ENCODE measurements around the gene ARFGEF2.

Gene ARFGEF2

DNA sequence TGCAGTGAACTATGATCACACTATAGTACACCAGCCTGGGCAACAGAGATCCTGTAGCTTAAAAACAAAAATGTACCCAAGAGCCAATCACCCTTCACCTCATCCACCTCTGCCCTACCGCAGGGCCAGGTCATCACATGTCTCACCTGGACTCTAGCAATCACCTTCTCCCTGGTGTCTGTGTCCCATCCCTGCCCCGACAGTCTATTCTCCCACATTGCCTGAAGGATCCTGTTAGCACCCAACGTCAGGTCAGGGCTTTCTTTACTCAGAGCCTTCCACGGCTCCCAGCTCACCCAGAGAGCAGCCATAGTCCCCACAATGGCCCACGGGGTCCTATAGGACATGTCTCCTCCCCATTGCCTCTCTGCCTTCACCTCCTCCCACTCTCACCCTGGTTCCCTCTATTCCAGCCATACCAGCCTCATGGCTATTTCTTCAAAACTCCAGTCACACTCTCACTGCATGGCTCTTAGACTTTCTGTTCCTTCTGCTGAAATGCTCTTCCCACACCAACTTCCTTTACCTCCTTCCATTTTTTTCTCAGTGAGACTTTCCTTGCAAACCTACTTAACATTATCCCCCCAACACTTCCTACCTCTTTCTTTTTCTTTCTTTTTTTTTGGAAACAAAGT, 22.5 kb upstream of the ARFGEF2 start:
- no peak for DNase-seq (ENCODE audit: low read depth in 2 of 2)

DNA sequence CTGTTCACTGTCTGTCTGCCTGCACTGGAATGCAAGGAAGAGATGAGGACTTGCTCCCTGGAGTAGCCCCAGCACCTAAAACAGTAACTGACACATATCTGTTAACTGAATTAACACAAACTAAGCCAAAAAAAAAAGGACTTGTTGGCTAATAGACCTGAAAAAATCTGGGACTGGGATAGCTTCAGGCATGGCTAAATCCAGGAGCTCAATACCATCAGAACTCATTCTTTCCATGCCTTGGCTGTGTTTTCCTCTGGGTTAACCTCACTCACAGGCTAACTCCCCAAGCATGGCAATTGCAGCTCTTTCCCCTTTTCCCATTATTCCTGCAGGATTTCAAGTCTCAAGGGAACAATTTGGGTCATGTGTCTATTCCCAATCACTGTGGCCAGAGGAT, 21.6 kb upstream of the ARFGEF2 start:
- DNase-seq (ENCODE audit: low read depth in 2 of 2): no peak

DNA sequence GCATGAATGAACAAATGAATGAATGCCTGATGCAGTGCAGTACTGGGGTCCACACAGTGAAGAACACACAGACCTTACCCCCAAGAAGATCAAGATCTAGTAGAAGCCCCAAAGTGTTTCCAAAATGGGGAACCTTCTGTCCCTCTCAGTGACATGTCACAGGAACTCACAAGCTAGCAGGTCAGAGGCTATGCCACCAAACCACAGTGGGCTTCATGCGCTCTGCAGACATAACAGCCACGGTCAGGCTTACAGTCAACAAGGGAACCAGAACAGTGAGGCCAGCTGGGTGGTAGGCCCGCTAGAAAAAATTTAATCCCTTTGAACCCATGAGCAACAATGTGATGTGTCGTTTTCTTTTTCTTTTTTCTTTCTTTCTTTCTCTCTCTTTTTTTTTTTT, 20.2 kb upstream of the ARFGEF2 start:
- DNase-seq (ENCODE audit: low read depth in 2 of 2): no peak

DNA sequence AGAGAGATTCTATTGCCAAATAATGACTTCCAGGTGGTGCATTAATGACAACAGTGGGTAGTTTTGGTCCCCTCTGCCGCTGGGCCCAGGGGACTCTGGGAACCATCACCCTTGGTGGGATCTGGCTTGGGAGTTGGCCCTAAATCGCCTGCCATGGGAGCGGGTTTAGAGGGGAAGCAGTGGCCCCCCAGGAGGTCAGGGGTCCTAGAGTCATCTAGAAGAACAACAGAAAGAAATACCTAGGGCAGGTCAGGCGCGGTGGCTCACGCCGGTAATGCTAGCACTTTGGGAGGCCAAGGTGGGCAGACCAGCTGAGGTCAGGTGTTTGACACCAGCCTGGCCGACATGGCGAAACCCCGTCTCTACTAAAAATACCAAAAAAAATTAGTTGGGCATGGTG, 17.8 kb upstream of the ARFGEF2 start:
- DNase-seq (ENCODE audit: low read depth in 2 of 2): no peak

DNA sequence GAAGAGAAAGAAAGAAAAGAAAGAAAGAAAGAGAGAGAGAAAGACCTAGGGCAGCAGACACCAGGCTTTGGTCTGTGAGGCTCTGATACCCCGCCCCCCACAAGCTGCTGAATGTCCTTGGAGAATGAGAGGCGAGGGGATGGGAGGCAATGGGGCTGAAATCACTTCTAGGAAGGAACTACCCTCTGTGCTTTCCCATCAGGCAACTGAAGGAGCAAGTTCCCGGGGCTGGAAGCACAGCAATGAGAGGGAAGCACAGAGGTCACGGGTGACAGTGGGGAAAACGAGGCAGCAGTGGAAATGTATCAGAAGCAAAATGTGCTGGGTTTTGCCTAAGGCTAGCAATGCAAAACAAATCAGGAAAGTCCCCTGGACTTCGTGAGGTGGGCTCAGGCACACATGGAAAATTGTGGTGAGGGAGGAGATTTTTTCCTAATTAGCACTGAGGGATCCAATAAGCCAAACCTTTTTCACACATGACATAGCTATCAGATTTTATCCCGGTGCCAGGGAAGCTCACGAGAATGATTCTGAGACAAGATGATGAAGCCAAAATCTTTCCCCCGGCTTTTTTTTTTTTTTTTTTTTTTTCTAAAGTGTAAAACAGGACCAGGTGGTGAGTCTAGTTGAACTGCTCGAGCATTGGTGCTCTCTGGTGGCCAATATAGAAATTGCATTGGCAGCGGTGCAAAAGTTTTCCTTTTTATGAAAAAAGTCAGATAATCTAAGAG, 16.8 kb upstream of the ARFGEF2 start:
- DNase-seq (ENCODE audit: low read depth in 2 of 2): peak; percentile 49 to 56

DNA sequence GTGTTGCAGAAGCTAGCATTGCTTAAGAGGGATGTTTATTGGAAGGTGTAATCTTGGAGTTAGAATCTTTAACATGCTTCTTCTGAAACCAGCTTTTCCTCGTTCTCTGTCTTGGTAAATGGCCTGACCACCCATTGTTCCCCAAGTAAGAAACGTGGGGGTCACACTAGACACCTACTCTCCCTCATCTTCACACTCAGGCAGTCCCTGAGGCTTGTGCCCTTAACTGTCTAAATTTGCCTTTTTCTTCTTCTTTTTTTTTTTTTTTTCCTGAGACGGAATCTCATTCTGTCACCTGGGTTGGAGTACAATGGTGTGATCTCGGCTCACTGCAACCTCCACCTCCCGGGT, 16.2 kb upstream of the ARFGEF2 start:
- no peak for DNase-seq (ENCODE audit: low read depth in 2 of 2)

DNA sequence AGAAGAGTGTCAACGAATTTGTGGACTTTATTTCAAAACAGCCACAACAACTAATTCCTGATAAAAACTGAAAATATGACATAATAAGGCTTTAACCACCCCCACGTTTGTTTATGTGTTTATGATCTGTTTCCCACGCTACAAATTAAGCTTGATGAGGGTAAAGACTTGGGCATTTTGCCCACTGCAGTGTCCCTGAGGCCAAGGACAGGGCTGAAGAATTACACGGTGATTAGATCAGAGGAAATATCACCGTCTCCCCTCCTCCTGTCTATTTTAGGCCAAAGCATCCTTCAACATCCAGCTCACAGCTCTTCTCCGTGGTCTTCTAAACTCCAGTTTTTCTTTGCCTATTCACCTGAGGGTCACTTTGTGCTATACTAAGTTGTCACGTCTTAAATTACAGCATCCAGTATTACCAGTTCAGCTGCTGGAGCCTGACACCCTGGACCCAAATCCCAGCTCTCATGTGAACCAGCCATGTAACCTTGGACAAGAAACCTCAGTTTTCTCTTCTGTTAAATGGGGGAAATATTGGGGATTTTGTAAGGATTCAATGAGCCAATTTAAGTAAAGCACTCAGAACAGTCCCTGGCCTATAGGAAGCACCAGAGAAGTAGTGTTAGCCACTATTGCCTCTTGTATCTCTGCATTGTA, 15.2 kb upstream of the ARFGEF2 start:
- no peak for DNase-seq (ENCODE audit: low read depth in 2 of 2)

DNA sequence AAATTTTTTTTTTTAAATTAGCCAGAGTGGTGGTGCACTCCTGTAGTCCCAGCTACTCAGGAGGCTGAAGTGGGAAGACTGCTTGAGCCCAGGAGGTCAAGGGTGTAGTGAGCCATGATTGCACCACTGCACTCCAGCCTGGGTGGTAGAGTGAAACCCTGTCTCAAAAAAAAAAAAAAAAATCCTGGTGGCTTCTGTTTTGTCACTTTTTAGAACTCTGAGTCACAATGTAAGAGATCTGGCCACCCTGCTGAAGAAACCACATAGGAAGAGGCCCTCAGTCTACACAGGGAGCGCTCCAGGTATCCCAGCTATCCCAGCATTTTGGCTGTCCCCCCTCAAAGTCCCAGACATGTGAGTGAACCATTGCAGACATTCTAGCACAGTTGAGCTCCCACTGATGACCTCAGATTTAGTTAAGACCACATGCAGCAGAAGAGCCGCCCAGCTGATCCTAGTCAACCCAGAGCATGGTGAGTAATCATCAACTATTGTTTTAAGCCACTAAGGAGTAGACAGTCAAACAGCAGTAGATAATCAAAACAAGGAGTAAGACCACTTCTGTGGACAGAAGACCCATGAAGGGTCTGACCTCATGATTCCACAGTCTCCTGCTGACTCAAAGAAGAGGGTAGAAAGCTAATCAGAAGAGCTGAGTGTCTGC, 12.7 kb upstream of the ARFGEF2 start:
- no peak for DNase-seq (ENCODE audit: low read depth in 2 of 2)

DNA sequence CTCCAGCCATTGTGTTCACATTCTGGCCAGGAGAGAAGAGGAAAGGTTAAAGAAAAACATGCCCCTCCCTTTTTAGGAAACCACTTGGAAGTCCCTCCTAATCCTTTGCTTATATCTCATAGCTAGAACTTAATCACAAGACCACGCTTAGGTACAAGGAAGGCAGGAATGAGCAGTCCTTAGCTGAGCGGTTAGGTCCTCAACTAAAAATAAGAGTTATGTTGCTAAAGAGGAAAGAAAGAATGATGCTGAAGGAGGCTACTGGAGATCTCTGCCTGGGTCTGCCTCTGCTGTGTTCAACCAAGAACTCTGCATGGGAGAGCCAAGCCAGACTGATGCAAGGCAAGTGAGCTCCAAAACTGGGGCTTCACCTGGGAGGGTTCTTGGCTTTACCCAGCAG, 11.6 kb upstream of the ARFGEF2 start:
- DNase-seq (ENCODE audit: low read depth in 2 of 2): no peak

DNA sequence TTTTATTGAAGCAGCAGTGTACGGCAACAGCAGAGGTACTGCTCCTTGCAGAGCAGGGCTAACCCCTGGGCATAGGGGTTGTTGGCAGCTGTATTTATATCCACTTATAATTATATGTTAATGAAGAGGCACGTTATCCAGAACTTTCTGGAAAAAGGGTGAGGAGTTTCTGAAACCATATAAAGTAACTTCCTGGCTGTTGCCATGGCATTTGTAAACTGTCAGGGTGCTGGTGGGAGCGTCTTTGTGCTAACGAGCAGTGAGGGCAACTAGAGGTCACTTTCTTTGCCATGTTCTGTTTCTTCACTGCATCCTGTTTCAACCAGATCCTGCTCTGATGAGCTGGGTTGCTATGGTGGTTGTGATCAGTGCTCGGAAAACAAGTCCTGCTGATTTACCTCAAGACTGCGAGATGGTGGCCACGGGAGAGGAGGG, 11.1 kb upstream of the ARFGEF2 start:
- DNase-seq (ENCODE audit: low read depth in 2 of 2): no peak

DNA sequence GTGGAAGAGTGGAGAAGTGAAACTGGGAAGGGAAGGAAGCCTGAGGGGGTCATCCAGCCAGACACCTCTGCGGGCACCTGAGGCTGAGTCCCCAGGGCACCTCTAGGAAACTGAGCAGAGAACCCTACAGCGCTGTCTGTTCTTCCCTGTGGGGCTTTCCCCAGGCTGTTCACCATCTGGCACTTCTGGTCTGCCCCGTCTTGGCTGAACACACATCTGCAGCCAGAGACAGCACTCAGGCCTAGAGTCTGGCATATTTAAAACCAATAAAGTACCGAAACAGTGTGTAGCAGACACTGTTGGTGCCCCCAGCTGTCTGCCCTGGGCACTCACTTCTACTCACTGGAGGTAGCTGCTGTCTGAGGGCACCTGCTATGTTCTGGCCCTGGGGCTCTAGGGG, 9.4 kb upstream of the ARFGEF2 start:
- no peak for DNase-seq (ENCODE audit: low read depth in 2 of 2)

DNA sequence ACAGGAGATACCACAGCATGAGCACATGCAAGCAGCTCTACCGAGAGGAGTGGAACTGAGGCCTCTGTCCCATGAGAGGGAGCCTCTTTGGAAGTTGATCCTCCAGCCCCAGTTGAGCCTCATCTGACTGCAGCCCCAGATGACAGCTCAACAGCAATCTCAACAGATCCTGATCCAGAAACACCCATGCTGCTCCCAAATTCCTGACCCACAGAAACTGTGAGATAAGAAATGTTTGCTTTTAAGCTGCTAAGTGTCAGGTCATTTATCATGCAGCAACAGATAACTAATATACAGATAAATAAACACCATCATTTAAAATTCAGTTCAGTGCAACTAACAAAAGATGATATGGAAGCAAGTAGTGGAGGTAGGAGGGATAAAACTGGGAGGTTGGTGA, 4.8 kb upstream of the ARFGEF2 start:
- no peak for DNase-seq (ENCODE audit: low read depth in 2 of 2)

DNA sequence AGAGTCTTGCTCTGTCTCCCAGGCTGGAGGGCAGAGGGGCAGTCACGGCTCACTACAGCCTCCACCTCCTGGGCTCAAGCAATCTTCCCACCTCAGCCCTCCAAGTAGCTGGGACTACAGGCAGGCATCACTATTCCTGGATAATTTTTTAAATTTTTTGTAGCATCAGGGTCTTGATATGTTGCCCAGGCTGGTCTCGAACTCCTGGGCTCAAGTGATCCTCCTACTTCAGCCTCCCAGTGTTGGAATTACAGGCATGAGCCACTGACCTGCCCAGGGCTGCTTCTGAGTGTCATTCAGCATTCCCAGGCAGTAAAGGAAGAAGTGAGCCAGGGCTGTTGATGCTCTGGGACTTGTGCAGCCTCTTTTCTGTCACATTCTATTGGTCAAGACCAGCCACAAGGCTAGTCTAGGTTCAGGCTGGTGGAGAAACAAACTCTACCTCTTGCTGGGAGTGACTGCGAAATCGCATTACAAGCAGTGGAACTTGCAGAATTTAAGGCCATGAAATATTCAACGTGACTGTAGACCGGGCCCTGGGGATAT, 2.1 kb upstream of the ARFGEF2 start:
- no peak for DNase-seq (ENCODE audit: low read depth in 2 of 2)

DNA sequence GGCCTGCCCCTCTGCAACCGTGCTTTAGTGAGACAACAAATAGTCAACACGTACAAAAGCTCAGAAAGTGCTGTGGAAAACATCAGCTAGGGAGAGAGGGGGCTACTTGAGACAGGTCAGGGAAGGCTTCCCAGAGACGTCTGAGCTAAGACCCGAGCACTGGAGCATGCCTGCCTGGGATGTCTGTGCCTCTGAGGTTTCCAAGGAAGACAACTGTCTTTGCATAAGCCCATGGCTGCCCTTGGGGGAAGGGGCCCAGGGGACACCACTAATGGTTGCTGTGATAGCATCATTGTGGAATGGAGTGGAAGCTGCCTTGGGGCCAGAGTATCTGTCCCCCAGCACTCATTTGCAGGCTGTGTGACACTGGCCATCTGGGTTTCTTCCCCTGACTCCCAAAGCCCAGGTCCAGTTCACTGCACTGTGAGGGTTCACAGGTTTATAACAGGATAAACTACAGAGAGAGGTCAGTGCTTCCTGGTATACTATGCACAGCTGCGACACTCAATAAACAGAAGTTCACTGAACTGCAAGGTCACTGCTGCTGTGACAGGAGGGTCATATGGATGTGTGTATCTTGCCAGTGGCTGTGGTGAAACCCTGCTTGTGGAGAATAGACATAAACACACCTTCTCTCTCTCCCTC, 1.5 kb upstream of the ARFGEF2 start:
- no peak for DNase-seq (ENCODE audit: low read depth in 2 of 2)

DNA sequence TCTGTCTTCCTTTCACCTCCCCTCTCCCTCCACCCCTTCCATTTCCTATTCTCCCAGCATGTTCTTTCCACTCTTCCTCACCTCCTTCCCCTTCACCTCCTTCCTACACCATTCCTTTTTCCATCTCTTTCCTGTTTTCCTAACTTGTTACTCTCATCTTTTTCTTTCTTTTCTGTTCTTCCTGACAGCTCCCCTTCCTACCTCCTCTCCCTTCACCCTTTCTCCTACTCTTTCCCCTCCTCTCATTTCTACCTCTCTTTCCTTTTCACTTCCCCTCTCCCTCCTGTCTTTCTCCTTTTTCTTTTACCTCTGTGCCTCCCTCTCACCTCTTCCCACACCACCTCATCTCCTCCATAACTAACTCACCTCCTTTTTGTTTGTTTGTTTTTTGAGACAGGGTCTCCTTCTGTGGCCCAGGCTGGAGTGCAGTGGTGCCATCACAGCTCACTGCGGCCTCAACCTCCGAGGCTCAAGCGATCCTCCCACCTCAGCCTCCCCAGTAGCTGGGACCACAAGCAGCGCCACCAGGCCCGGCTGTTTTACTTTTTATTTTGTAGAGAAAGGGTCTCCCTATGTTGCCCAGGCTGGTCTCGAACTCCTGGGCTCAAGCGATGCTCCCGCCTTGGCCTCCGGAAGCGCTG, 864 bp upstream of the ARFGEF2 start:
- DNase-seq (ENCODE audit: low read depth in 2 of 2): no peak

DNA sequence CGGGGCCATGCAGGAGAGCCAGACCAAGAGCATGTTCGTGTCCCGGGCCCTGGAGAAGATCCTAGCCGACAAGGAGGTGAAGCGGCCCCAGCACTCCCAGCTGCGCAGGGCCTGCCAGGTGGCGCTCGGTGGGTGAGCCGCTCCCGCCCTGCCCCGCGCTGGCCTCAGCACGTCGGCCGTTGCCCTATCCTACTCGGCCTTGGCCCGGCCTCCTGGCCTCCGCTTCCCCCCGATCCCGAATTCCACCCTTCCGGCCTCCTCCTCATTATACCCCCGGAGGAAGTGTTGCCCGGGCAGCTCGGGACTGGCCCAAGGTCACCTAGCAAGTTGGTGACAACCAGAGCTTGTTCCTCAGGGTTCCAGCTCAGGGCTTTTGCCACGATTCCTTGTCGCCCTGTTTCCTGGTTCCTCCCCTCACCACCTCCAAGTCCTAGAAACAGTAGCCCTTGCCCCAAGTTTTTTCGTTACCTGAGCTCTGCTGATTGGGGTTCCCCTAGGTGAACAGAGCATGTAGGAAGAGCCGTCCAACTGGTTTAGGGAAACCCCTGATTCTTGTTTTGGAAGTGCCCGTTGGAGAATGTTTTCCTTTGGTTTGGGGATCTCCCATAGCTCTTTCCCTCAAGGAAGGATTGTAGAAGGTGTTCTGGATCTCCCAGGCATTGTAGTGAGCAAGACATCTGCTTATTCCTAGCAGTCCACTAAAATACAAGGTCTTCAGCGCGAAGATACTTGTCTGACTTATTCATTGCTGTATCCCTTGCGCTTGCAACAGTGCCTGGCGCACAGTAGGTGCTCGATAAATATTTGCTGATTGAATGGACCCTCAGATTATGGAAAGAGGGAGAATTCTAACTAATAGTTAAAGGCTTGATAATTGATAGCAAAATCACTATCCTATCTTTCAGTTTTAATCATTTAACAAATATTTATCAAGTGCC, 641 bp downstream of the ARFGEF2 start:
- no peak for DNase-seq (ENCODE audit: low read depth in 2 of 2)

DNA sequence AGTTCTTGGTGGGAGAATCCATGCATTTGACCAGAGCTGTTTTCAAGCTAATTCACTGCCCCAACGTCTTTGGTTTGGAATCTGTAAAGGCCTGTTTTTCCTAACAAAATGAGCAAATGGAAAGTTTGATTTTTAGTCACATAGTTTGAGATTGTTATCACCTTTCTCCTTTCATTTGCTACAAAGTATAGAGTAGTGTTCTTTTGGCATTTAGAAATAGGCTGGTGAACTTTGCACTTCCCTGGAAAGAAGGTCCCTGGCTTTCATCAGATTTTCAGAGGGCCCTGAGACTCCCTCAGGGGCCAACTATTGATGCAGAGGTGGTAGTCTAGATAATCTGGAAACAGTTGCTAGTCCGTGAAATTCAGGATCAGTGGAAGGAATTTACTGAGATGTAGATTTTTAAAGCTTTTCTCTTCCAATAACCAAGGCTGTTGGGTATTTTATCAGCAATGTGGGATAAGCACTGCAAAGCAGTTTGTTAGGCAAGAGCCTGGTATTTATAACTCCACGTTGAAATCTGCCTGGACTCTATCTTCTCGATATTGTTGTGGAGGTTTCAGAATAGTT, 1.7 kb downstream of the ARFGEF2 start:
- DNase-seq (ENCODE audit: low read depth in 2 of 2): no peak

DNA sequence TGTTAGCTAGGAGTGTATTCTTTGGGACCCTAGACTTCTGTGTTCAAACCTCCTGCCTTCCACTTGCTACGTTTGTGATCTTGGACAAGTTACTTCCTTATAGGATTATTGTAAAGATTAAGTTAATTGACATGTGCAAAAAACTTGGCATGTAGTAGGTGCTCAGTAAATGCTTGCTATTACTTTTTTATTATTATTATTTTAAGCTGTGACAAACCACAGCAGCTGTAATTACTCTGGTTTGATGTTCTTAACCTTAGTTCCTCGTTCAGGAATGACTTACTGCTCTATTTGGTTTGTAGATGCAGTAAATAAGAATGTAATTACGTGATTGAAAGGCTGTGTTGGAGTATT, 3.2 kb downstream of the ARFGEF2 start:
- DNase-seq (ENCODE audit: low read depth in 2 of 2): no peak

DNA sequence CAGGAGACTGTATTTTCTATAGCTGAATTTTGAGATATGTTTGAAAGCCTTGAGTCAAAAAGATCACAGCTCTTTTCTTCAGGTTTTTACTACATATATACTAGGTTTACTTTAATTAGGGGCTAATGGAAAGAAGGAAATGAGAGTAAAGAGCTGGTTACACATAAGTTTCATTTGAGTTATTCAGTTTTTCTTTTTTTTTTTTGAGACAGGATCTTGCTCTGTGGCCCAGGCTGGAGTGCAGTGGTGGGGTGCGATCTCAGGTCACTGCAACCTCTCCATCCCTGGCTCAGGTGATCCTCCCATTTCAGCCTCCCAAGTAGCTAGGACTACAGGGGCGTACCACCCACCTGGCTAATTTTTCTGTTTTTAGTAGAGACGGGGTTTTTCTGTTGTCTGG, 4.8 kb downstream of the ARFGEF2 start:
- DNase-seq (ENCODE audit: low read depth in 2 of 2): no peak

DNA sequence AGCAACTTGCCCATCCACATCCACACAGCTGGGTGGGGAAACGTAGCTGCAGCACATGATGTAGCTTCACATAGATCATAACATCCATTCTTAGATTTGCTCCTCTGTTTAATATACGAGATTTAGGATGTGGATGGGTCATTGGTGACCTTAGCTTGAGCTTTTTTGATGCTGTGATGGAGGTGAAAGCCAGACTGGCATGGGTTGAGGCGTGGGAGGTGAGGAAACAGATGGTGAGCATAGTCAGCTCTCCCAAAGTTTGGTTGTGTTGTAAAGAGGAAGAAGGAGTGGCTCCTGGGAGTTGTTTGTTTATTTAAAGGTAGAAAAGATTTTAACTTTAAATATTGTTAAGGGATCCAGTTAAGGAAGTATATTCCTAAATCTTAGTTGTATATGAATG, 5.3 kb downstream of the ARFGEF2 start:
- DNase-seq (ENCODE audit: low read depth in 2 of 2): no peak
